ENCODE data around the gene PCDHGC5. TPM values are rescaled to one million over a fixed set of nuclear protein-coding genes. Genes with fewer than 3 reads are reported as not detected.

The PCDHGC5 gene
- total RNA-seq, 4 donors from 2014 or later, result 1.1 to 3.2 (median 2.1) TPM

- TF ChIP-seq, protein P1, sequence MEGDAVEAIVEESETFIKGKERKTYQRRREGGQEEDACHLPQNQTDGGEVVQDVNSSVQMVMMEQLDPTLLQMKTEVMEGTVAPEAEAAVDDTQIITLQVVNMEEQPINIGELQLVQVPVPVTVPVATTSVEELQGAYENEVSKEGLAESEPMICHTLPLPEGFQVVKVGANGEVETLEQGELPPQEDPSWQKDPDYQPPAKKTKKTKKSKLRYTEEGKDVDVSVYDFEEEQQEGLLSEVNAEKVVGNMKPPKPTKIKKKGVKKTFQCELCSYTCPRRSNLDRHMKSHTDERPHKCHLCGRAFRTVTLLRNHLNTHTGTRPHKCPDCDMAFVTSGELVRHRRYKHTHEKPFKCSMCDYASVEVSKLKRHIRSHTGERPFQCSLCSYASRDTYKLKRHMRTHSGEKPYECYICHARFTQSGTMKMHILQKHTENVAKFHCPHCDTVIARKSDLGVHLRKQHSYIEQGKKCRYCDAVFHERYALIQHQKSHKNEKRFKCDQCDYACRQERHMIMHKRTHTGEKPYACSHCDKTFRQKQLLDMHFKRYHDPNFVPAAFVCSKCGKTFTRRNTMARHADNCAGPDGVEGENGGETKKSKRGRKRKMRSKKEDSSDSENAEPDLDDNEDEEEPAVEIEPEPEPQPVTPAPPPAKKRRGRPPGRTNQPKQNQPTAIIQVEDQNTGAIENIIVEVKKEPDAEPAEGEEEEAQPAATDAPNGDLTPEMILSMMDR (IDR thresholded peaks at IDR 0.05), result no peak
- DNase-seq (ENCODE audit: low spot score), result no peak
- ATAC-seq (ENCODE audit: low FRiP score), result peak; percentile 46
Observed at GRCh38 chr5:141476132-141476911, 12.6 kb upstream of the PCDHGC5 start.

DNA sequence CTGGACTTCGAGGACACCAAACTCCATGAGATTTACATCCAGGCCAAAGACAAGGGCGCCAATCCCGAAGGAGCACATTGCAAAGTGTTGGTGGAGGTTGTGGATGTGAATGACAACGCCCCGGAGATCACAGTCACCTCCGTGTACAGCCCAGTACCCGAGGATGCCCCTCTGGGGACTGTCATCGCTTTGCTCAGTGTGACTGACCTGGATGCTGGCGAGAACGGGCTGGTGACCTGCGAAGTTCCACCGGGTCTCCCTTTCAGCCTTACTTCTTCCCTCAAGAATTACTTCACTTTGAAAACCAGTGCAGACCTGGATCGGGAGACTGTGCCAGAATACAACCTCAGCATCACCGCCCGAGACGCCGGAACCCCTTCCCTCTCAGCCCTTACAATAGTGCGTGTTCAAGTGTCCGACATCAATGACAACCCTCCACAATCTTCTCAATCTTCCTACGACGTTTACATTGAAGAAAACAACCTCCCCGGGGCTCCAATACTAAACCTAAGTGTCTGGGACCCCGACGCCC, 11.8 kb upstream of the PCDHGC5 start:
- ATAC-seq (ENCODE audit: low FRiP score) (no peak), DNase-seq (ENCODE audit: low spot score) (no peak)
- TF ChIP-seq, protein P1 (IDR thresholded peaks at IDR 0.05), result no peak

DNA sequence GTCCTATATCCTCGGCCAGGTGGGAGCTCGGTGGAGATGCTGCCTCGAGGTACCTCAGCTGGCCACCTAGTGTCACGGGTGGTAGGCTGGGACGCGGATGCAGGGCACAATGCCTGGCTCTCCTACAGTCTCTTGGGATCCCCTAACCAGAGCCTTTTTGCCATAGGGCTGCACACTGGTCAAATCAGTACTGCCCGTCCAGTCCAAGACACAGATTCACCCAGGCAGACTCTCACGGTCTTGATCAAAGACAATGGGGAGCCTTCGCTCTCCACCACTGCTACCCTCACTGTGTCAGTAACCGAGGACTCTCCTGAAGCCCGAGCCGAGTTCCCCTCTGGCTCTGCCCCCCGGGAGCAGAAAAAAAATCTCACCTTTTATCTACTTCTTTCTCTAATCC, 11.1 kb upstream of the PCDHGC5 start:
- no peak for DNase-seq (ENCODE audit: low spot score)
- TF ChIP-seq, protein P1 (IDR thresholded peaks at IDR 0.05), result no peak
- no peak for ATAC-seq (ENCODE audit: low FRiP score)

DNA sequence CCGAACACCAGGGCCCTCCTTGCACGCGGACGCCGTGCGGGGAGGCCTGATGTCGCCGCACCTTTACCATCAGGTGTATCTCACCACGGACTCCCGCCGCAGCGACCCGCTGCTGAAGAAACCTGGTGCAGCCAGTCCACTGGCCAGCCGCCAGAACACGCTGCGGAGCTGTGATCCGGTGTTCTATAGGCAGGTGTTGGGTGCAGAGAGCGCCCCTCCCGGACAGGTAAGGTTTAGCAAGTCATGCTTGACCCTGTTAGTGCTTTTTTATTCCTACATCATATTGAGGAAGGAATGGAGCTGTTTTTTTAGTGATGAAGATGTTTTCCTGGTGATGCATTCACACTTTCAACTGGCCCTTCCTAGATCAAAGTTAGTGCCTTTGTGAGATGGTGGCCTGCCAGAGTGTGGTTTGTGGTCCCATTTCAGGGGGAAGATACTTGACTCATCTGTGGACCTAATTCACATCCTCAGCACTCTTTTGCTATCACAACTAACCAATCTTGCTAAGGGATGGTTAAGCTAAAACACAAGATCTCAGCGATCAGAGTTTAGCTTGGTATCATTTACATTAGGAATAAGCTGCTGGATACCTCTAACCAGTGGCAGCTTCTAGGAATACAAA, 10.4 kb upstream of the PCDHGC5 start:
- no peak for DNase-seq (ENCODE audit: low spot score)
- TF ChIP-seq, protein P1 (IDR thresholded peaks at IDR 0.05), result no peak
- no peak for ATAC-seq (ENCODE audit: low FRiP score)

DNA sequence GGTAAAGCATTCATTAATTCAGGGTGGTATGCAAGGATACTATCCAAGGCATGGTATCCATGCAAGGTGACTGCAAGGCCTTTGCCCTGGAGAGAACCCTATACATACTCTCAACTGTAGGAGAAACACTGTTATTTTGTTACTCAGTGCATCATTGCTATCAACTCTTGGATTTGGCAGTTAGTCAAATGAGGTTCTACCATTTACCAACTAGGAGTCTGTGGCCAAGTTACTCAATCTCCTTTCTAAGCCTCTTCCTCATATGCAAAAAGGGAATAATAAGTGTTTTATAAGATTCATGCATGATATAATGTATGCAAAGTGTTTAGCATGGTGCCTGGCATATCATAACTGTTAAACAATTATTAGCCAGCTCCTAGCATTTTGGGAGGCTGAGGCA, 9.1 kb upstream of the PCDHGC5 start:
- TF ChIP-seq, protein P1 (IDR thresholded peaks at IDR 0.05), result no peak
- DNase-seq (ENCODE audit: low spot score), result no peak
- ATAC-seq (ENCODE audit: low FRiP score), result no peak

DNA sequence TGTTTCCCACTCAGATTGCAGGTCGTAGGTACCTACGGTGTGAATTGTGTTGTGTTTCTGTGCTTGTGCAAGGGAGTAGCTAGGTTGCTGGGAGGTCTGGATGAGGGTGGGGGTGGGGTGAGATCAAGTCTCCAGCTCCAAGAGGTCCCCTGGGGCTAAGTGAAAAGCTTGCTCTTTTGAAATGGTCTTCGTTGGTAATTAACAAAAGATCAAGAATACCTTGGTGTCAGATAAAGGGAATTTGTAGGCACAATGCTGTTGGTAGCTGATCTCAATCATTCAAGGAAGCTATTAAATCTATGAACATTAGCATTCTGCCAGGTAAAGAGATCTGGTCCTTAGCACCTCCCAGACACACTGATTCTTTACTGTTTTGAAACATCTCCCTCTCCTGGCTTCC, 5.0 kb upstream of the PCDHGC5 start:
- TF ChIP-seq, protein P1 (IDR thresholded peaks at IDR 0.05), result no peak
- no peak for DNase-seq (ENCODE audit: low spot score)
- no peak for ATAC-seq (ENCODE audit: low FRiP score)

- TF ChIP-seq, protein P1 (IDR thresholded peaks at IDR 0.05), result no peak
- DNase-seq (ENCODE audit: low spot score), result no peak
- ATAC-seq (ENCODE audit: low FRiP score), result no peak
Observed at GRCh38 chr5:141484310-141484640, 4.6 kb upstream of the PCDHGC5 start.
